Measurements from ENCODE around the gene RTN4IP1. TPM values are rescaled to one million over a fixed set of nuclear protein-coding genes. Genes with fewer than 3 reads are reported as not detected.
A peak's percentile ranks its signal among the peaks of the same experiment; 100 is the strongest.

RTN4IP1 gene
- total and polyA plus RNA-seq, 8 donors: 5.4 to 44.2 (median 9.2) TPM; not detected in 1

DNA sequence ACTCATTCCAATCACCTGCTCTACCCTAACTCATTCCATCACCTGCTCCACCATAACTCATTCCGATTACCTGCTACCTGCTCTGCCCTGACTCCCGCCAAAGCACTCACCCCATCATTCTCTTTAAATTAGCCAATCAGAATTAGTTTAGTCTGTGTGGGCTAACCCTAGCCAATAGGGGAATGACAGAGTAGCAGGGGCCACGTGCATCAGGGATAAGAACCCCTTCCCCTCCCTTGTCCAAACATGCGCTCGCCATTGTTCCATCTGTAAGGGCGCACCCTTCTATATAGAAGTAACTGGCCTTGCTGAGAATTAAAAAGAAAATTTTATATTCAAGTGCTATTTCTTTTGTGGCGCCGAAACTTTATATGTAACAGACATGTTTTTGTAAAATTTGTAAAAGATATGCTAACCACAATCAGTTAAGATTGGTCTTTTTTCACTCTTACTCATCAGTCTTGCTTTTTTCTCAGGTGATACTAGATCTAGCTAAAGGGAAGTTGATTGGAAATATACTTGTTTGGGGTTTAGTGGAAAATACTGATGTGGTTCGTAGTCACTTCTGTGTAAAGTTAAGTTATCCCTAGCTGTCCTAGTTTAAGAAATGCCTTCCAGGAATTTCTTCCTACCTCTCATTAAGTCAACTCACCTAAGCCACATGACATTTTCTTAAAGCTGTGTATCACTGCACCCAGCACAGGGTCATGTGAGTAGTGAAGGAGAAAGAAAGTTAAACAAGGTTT is 16.5 kb downstream of the RTN4IP1 start:
- 86 to 93% (median 90%) methylated on average over 9 of the region's 9 CpGs for WGBS, 5 donors
- Histone ChIP-seq H3K4me3 (no peak overlapping the region), H3K27me3 (no peaks in the 10 kb centered on the region), H3K9me3 (no peaks in the 10 kb centered on the region), H3K27ac (peak overlapping the region in 1 of 5 donors; percentile 8), H3K36me3 (peaks cover 0 to 16% (median 4%) of the 10 kb centered on the region in 4 donors), H3K4me1 (no peaks in the 10 kb centered on the region)
- DNase-seq: peak in 1 of 2 donors; percentile 24
- TF ChIP-seq POLR2AphosphoS5 (IDR thresholded peaks at IDR 0.05) (no peak), POLR2A (IDR thresholded peaks at IDR 0.05) (no peak), EP300 (IDR thresholded peaks at IDR 0.05) (no peak)
- TF ChIP-seq, protein P1, sequence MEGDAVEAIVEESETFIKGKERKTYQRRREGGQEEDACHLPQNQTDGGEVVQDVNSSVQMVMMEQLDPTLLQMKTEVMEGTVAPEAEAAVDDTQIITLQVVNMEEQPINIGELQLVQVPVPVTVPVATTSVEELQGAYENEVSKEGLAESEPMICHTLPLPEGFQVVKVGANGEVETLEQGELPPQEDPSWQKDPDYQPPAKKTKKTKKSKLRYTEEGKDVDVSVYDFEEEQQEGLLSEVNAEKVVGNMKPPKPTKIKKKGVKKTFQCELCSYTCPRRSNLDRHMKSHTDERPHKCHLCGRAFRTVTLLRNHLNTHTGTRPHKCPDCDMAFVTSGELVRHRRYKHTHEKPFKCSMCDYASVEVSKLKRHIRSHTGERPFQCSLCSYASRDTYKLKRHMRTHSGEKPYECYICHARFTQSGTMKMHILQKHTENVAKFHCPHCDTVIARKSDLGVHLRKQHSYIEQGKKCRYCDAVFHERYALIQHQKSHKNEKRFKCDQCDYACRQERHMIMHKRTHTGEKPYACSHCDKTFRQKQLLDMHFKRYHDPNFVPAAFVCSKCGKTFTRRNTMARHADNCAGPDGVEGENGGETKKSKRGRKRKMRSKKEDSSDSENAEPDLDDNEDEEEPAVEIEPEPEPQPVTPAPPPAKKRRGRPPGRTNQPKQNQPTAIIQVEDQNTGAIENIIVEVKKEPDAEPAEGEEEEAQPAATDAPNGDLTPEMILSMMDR (IDR thresholded peaks at IDR 0.05): no peak
- intact Hi-C loops (cut with DNase I; ENCODE audit: low total_unique reads): no loop called here

DNA sequence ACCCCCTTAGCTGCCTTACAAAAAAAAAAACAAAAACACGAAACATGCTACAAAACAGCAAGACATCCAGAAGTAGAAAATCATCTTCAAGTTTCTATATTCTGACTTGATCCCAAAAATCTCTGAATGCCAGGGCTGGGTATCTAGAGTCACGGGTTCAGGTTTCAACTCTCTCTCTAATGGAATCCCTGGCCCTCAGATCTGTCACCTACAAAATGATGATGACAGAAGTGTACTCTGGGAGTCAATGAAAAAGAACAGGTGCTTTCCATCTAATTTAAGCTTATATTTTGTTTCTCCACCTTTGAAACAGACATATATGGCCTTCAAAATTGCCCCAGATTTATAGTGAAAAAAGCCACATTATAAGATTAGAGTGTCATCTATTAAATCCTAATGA is 18.3 kb downstream of the RTN4IP1 start:
- Histone ChIP-seq H3K27me3 (no peaks in the 10 kb centered on the region), H3K36me3 (peaks cover 0 to 16% (median 4%) of the 10 kb centered on the region in 4 donors), H3K9me3 (no peaks in the 10 kb centered on the region), H3K4me1 (no peaks in the 10 kb centered on the region), H3K4me3 (no peak overlapping the region), H3K27ac (no peak overlapping the region)
- no peak for DNase-seq
- 66 to 91% (median 84%) methylated on average over 2 of the region's 2 CpGs for WGBS, 5 donors
- intact Hi-C loops (cut with DNase I; ENCODE audit: low total_unique reads): no loop called here
- TF ChIP-seq, protein P1 (IDR thresholded peaks at IDR 0.05): no peak
- TF ChIP-seq POLR2A (IDR thresholded peaks at IDR 0.05): no peak
- TF ChIP-seq EP300 (IDR thresholded peaks at IDR 0.05): no peak
- TF ChIP-seq POLR2AphosphoS5 (IDR thresholded peaks at IDR 0.05): no peak

DNA sequence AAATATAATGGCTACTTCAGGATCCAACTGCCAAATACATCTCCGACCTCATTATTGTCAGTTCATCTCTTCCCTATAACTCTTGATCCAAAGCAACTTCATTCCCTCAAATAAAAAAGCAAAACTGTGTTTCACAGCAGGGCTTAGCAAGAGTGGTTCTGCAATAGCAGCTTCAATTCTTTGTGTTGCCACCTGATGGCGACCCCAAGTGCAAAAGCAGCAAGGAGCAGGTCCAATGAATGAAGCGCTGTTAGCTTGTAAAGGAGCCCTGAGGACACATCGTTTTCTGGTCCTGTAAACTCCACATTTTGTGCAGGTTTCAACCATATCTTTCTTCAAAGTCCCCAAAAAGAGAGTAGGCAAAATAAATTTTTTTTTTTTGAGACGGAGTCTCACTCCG is 19.6 kb downstream of the RTN4IP1 start:
- Histone ChIP-seq H3K4me1 (no peaks in the 10 kb centered on the region), H3K36me3 (peaks cover 0 to 16% (median 4%) of the 10 kb centered on the region in 4 donors), H3K4me3 (no peak overlapping the region), H3K9me3 (no peaks in the 10 kb centered on the region), H3K27ac (no peak overlapping the region), H3K27me3 (no peaks in the 10 kb centered on the region)
- TF ChIP-seq, protein P1 (IDR thresholded peaks at IDR 0.05): peak in 2 of 7 experiments; percentile 11 to 14
- TF ChIP-seq POLR2AphosphoS5 (IDR thresholded peaks at IDR 0.05) (no peak), POLR2A (IDR thresholded peaks at IDR 0.05) (no peak)
- WGBS, 5 donors: 70 to 76% (median 73%) methylated on average over 6 of the region's 6 CpGs
- intact Hi-C loops (cut with DNase I; ENCODE audit: low total_unique reads): loop anchor here (10.0 kb wide), 1 partner anchor 375 kb away; no protein-coding TSS in a partner anchor
- peak in 1 of 2 donors; percentile 76 for DNase-seq

DNA sequence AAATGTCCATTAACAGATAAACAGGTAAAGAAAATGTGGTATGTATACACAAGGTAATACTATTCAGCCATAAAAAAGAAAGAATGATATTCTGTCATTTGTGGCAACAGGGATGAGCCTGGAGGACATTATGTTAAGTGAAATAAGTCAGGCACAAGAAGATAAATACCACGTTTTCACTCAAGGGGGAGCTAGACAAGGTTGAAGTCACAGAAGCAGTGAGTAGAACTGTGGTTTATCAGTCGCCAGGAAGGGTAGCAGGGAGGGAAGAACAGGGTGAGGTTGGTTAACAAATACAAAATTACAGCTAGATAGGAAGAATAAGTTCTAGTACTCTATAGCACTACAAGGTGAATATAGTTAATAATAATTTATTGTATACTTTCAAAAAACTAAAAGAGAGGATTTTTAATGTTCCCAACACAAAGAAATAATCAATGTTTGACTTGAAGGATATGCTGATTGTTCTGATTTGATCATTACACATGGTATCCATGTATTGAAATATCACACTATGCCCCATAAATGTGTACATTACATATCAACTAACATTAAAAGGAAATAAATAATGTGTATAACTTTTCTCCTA is 21.1 kb downstream of the RTN4IP1 start:
- Histone ChIP-seq H3K27ac (no peak overlapping the region), H3K4me1 (no peaks in the 10 kb centered on the region), H3K9me3 (no peaks in the 10 kb centered on the region), H3K4me3 (no peak overlapping the region), H3K36me3 (peaks cover 0 to 9% (median 4%) of the 10 kb centered on the region in 4 donors), H3K27me3 (no peaks in the 10 kb centered on the region)
- TF ChIP-seq POLR2AphosphoS5 (IDR thresholded peaks at IDR 0.05) (peak in 2 of 3 donors; percentile 10 to 54), EP300 (IDR thresholded peaks at IDR 0.05) (no peak), POLR2A (IDR thresholded peaks at IDR 0.05) (no peak)
- TF ChIP-seq, protein P1 (IDR thresholded peaks at IDR 0.05): peak in 5 of 7 experiments; percentile 45 to 91 (median 54)
- WGBS, 5 donors: 0 to 13% (median 8%) methylated on average over 2 of the region's 2 CpGs
- intact Hi-C loops (cut with DNase I; ENCODE audit: low total_unique reads): loop anchor here (10.0 kb wide), 1 partner anchor 377 kb away; no protein-coding TSS in a partner anchor
- peak in 1 of 2 donors; percentile 81 for DNase-seq
